ENCODE measurements around the gene ELMO3. TPM values are rescaled to one million over a fixed set of nuclear protein-coding genes. Genes with fewer than 3 reads are reported as not detected.

ELMO3 gene
- total RNA-seq, 1 donor = 0.36 TPM

- Histone ChIP-seq H3K79me2 (ENCODE audit: insufficient read depth, low read length) (peaks cover 14% of the 10 kb centered on the region), H3K4me1 (ENCODE audit: insufficient read depth, low read length) (no peaks in the 10 kb centered on the region), H3K27ac (ENCODE audit: low read depth, low read length) (no peak overlapping the region), H2AFZ (ENCODE audit: low read length) (no peak overlapping the region), H3K36me3 (ENCODE audit: insufficient read depth, low read length) (peaks cover 39% of the 10 kb centered on the region), H3K4me3 (ENCODE audit: insufficient read depth, low read length) (no peak overlapping the region), H3K27me3 (ENCODE audit: insufficient read depth, low read length) (no peaks in the 10 kb centered on the region), H3K9me3 (ENCODE audit: low read depth, low read length) (no peaks in the 10 kb centered on the region), H4K20me1 (ENCODE audit: insufficient read depth, low read length) (peaks cover 23% of the 10 kb centered on the region), H3K4me2 (ENCODE audit: insufficient read depth, low read length) (no peak overlapping the region)
- peak; percentile 76 for DNase-seq (ENCODE audit: insufficient read length, low spot score, missing footprints)
- TF ChIP-seq CTCF (IDR thresholded peaks at IDR 0.05; ENCODE audit: extremely low read depth, low read depth, low read length) = no peak
These were observed 872 bp downstream of the ELMO3 start for GRCh38 chr16:67199808-67200198.

- H3K27ac ChIP-seq (ENCODE audit: low read depth, low read length) = no peak overlapping the region
- H3K4me3 ChIP-seq (ENCODE audit: insufficient read depth, low read length) = no peak overlapping the region
- peaks cover 32% of the 10 kb centered on the region for H3K36me3 ChIP-seq (ENCODE audit: insufficient read depth, low read length)
- H2AFZ ChIP-seq (ENCODE audit: low read length) = no peak overlapping the region
- peaks cover 7% of the 10 kb centered on the region for H3K79me2 ChIP-seq (ENCODE audit: insufficient read depth, low read length)
- H3K4me1 ChIP-seq (ENCODE audit: insufficient read depth, low read length) = no peaks in the 10 kb centered on the region
- peak; percentile 86 for DNase-seq (ENCODE audit: insufficient read length, low spot score, missing footprints)
- no peaks in the 10 kb centered on the region for H3K27me3 ChIP-seq (ENCODE audit: insufficient read depth, low read length)
- H3K4me2 ChIP-seq (ENCODE audit: insufficient read depth, low read length) = no peak overlapping the region
- peaks cover 19% of the 10 kb centered on the region for H4K20me1 ChIP-seq (ENCODE audit: insufficient read depth, low read length)
- TF ChIP-seq CTCF (IDR thresholded peaks at IDR 0.05; ENCODE audit: extremely low read depth, low read depth, low read length) = no peak
- no peaks in the 10 kb centered on the region for H3K9me3 ChIP-seq (ENCODE audit: low read depth, low read length)
These were observed 1.6 kb downstream of the ELMO3 start for GRCh38 chr16:67200491-67200890.

GRCh38 chr16:67201411-67202345 is 2.7 kb downstream of the ELMO3 start:
- H3K4me1 ChIP-seq (ENCODE audit: insufficient read depth, low read length) = no peaks in the 10 kb centered on the region
- H3K27me3 ChIP-seq (ENCODE audit: insufficient read depth, low read length) = no peaks in the 10 kb centered on the region
- peaks cover 15% of the 10 kb centered on the region for H4K20me1 ChIP-seq (ENCODE audit: insufficient read depth, low read length)
- no peak overlapping the region for H3K4me3 ChIP-seq (ENCODE audit: insufficient read depth, low read length)
- H3K36me3 ChIP-seq (ENCODE audit: insufficient read depth, low read length) = peaks cover 21% of the 10 kb centered on the region
- no peak overlapping the region for H3K27ac ChIP-seq (ENCODE audit: low read depth, low read length)
- no peak for TF ChIP-seq CTCF (IDR thresholded peaks at IDR 0.05; ENCODE audit: extremely low read depth, low read depth, low read length)
- no peak overlapping the region for H2AFZ ChIP-seq (ENCODE audit: low read length)
- peak; percentile 90 for DNase-seq (ENCODE audit: insufficient read length, low spot score, missing footprints)
- no peak overlapping the region for H3K4me2 ChIP-seq (ENCODE audit: insufficient read depth, low read length)
- peaks cover 2% of the 10 kb centered on the region for H3K79me2 ChIP-seq (ENCODE audit: insufficient read depth, low read length)
- no peaks in the 10 kb centered on the region for H3K9me3 ChIP-seq (ENCODE audit: low read depth, low read length)

- peak; percentile 86 for DNase-seq (ENCODE audit: insufficient read length, low spot score, missing footprints)
These were observed 3.5 kb downstream of the ELMO3 start for GRCh38 chr16:67202426-67202825.

More at GRCh38 chr16:67202426-67202825, 3.5 kb downstream of the ELMO3 start:
- H3K4me1 ChIP-seq (ENCODE audit: insufficient read depth, low read length) = no peaks in the 10 kb centered on the region
- H3K36me3 ChIP-seq (ENCODE audit: insufficient read depth, low read length) = peaks cover 13% of the 10 kb centered on the region
- no peak for TF ChIP-seq CTCF (IDR thresholded peaks at IDR 0.05; ENCODE audit: extremely low read depth, low read depth, low read length)
- H4K20me1 ChIP-seq (ENCODE audit: insufficient read depth, low read length) = peaks cover 8% of the 10 kb centered on the region
- H3K27ac ChIP-seq (ENCODE audit: low read depth, low read length) = no peak overlapping the region
- H3K79me2 ChIP-seq (ENCODE audit: insufficient read depth, low read length) = no peaks in the 10 kb centered on the region
- H3K4me3 ChIP-seq (ENCODE audit: insufficient read depth, low read length) = no peak overlapping the region
- no peak overlapping the region for H2AFZ ChIP-seq (ENCODE audit: low read length)
- H3K27me3 ChIP-seq (ENCODE audit: insufficient read depth, low read length) = no peaks in the 10 kb centered on the region
- H3K4me2 ChIP-seq (ENCODE audit: insufficient read depth, low read length) = no peak overlapping the region
- H3K9me3 ChIP-seq (ENCODE audit: low read depth, low read length) = no peaks in the 10 kb centered on the region
